H1 (cell line): ENCODE results near the gene MRC2. TPM values are rescaled to one million over a fixed set of nuclear protein-coding genes. Genes with fewer than 3 reads are reported as not detected.

Experiments
- CTCF ChIA-PET: fragments of 300-600 bp; sonication (Branson Sonifier 250); formaldehyde crosslinking; loops from one replicate; lab custom pipeline; 2021; ENCODE audit not compliant: partially characterized antibody; lab: Charles Lee
- POLR2A ChIA-PET: fragments of 300-600 bp; sonication (Branson Sonifier 250); formaldehyde crosslinking; loops from one replicate; lab custom pipeline; 2021; ENCODE audit warnings: inconsistent platforms; ENCODE audit not compliant: partially characterized antibody; lab: Charles Lee
- DNase-seq, 2 experiments: peaks; one replicate each; pipeline versions ENCODE4 v3.0.0 to v3.0.0-alpha.2; 2010 to 2022; ENCODE audit warnings: low spot score in 2 of 2, low read depth in 1 of 2, mixed read lengths in 1 of 2
- FAIRE-seq: peaks from 2 replicates; lab custom pipeline; 2011; peaks lifted over from hg19 to GRCh38; lab: Jason Lieb, UNC
- H2AFZ ChIP-seq: 2 replicates; pipeline ENCODE4 v1.8.1; 2012; ENCODE audit warnings: low read length, inconsistent platforms
- H2AK5ac ChIP-seq: 2 replicates; pipeline ENCODE4 v1.6.1; 2013; ENCODE audit warnings: low read depth, low read length
- H2BK120ac ChIP-seq: replicated peaks from 2 replicates; pipeline ENCODE3; 2013; ENCODE audit warnings: low read depth, low read length, inconsistent platforms
- H2BK12ac ChIP-seq: 2 replicates; pipeline ENCODE4 v1.6.1; 2013; ENCODE audit warnings: low read depth, low read length
- H2BK15ac ChIP-seq: 2 replicates; pipeline ENCODE4 v1.6.1; 2013; ENCODE audit warnings: low read length
- H2BK20ac ChIP-seq: 2 replicates; pipeline ENCODE4 v1.6.1; 2013; ENCODE audit warnings: low read length
- H2BK5ac ChIP-seq: 2 replicates; pipeline ENCODE4 v1.6.1; 2013; ENCODE audit warnings: low read depth, low read length
- H3K14ac ChIP-seq: 2 replicates; pipeline ENCODE4 v1.6.1; 2013; ENCODE audit warnings: inconsistent platforms; ENCODE audit not compliant: insufficient read length
- H3K18ac ChIP-seq: 2 replicates; pipeline ENCODE4 v1.6.1; 2013; ENCODE audit warnings: low read length; ENCODE audit errors: extremely low read depth
- H3K23ac ChIP-seq: 2 replicates; pipeline ENCODE4 v1.6.1; 2013; ENCODE audit warnings: inconsistent platforms; ENCODE audit not compliant: insufficient read length
- H3K23me2 ChIP-seq: 2 replicates; pipeline ENCODE4 v1.6.1; 2013; ENCODE audit warnings: low read depth, low read length
- H3K27ac ChIP-seq: 2 replicates; pipeline ENCODE4 v1.6.1; 2011; ENCODE audit warnings: low read depth, low read length, inconsistent platforms
- H3K27me3 ChIP-seq, 4 experiments: replicated peaks in 1 of 4; 1 replicate in 1 of 4; 2 replicates in 3 of 4; pipeline versions ENCODE4 v1.6.1 to v1.8.1; 2011 to 2013; ENCODE audit warnings: low read length in 3 of 4, mild to moderate bottlenecking in 3 of 4, inconsistent platforms in 2 of 4, mixed read lengths in 2 of 4, moderate library complexity in 1 of 4; ENCODE audit not compliant: control insufficient read depth in 3 of 4, insufficient read depth in 3 of 4; ENCODE audit errors: extremely low read depth in 1 of 4
- H3K36me3 ChIP-seq, 4 experiments: 2 replicates each; pipeline versions ENCODE4 v1.6.1 to v1.8.1; 2011 to 2013; ENCODE audit warnings: mild to moderate bottlenecking in 4 of 4, low read length in 3 of 4, moderate library complexity in 2 of 4, control low read depth in 1 of 4, inconsistent platforms in 1 of 4; ENCODE audit not compliant: insufficient read depth in 4 of 4, control insufficient read depth in 2 of 4
- H3K4ac ChIP-seq: replicated peaks from 2 replicates; pipeline ENCODE3; 2013; ENCODE audit warnings: low read length, low read depth, mixed read lengths, inconsistent platforms; ENCODE audit not compliant: insufficient read length
- H3K4me1 ChIP-seq, 4 experiments: replicated peaks in 1 of 4; 1 replicate in 1 of 4; 2 replicates in 3 of 4; pipeline versions ENCODE4 v1.6.1 to v1.8.1; 2011 to 2013; ENCODE audit warnings: low read length in 3 of 4, inconsistent platforms in 2 of 4, mixed read lengths in 1 of 4; ENCODE audit not compliant: insufficient read depth in 4 of 4, control insufficient read depth in 3 of 4
- H3K4me2 ChIP-seq, 2 experiments: 2 replicates each; pipeline versions ENCODE4 v1.6.1 to v1.8.1; 2011 to 2013; ENCODE audit warnings: low read depth in 2 of 2, low read length in 2 of 2, control low read depth in 1 of 2, inconsistent platforms in 1 of 2, mild to moderate bottlenecking in 1 of 2; ENCODE audit not compliant: insufficient read depth in 1 of 2
- H3K4me3 ChIP-seq, 4 experiments: fragments of 200-600, 300-600 bp in 1 of 4; sonication (generic), shearing (Covaris generic), sonication (Bioruptor Twin) in 1 of 4; 2 replicates each; pipeline versions ENCODE4 v1.5.1 to v1.8.1; 2011 to 2016; ENCODE audit warnings: low read length in 4 of 4, low read depth in 3 of 4, control low read depth in 2 of 4, inconsistent platforms in 2 of 4, mild to moderate bottlenecking in 2 of 4, mixed read lengths in 1 of 4, moderate library complexity in 1 of 4; ENCODE audit not compliant: insufficient read depth in 2 of 4; ENCODE audit errors: extremely low read depth in 1 of 4
- H3K56ac ChIP-seq: replicated peaks from 2 replicates; pipeline ENCODE3; 2013; ENCODE audit warnings: low read depth, mild to moderate bottlenecking, mixed read lengths, low read length, inconsistent platforms; ENCODE audit not compliant: insufficient read length
- H3K79me1 ChIP-seq: 2 replicates; pipeline ENCODE4 v1.6.1; 2013; ENCODE audit warnings: low read depth, low read length, control low read depth
- H3K79me2 ChIP-seq, 2 experiments: 2 replicates each; pipeline versions ENCODE4 v1.6.1 to v1.8.1; 2012 to 2013; ENCODE audit warnings: low read length in 2 of 2, mild to moderate bottlenecking in 2 of 2, inconsistent platforms in 1 of 2; ENCODE audit not compliant: insufficient read depth in 2 of 2, control insufficient read depth in 1 of 2
- H3K9ac ChIP-seq, 4 experiments: replicated peaks in 1 of 4; 1 replicate in 1 of 4; 2 replicates in 3 of 4; pipeline versions ENCODE4 v1.6.1 to v1.8.1; 2011 to 2013; ENCODE audit warnings: low read depth in 3 of 4, low read length in 3 of 4, control low read depth in 2 of 4, mild to moderate bottlenecking in 2 of 4, moderate library complexity in 2 of 4, inconsistent platforms in 1 of 4; ENCODE audit errors: extremely low read depth in 1 of 4
- H3K9me3 ChIP-seq, 2 experiments: 2 replicates each; pipeline versions ENCODE4 v1.6.1 to v1.8.1; 2012 to 2013; ENCODE audit warnings: mild to moderate bottlenecking in 2 of 2, moderate library complexity in 2 of 2, control low read depth in 1 of 2, inconsistent platforms in 1 of 2, low read depth in 1 of 2, low read length in 1 of 2, mixed read lengths in 1 of 2; ENCODE audit not compliant: insufficient read depth in 2 of 2
- H4K20me1 ChIP-seq, 2 experiments: replicated peaks in 1 of 2; 2 replicates each; pipeline versions ENCODE3 to v1.8.1; 2011 to 2013; ENCODE audit warnings: inconsistent platforms in 2 of 2, low read length in 2 of 2, mild to moderate bottlenecking in 1 of 2; ENCODE audit not compliant: insufficient read depth in 2 of 2, control insufficient read depth in 1 of 2
- H4K5ac ChIP-seq: 2 replicates; pipeline ENCODE4 v1.6.1; 2013; ENCODE audit warnings: low read length, low read depth, mixed read lengths, inconsistent platforms; ENCODE audit not compliant: insufficient read length
- H4K8ac ChIP-seq: 2 replicates; pipeline ENCODE4 v1.8.0; 2013; ENCODE audit warnings: mild to moderate bottlenecking, moderate library complexity, low read length, inconsistent platforms; ENCODE audit not compliant: insufficient read depth; ENCODE audit errors: extremely low read depth
- H4K91ac ChIP-seq: replicated peaks from 2 replicates; pipeline ENCODE3; 2013; ENCODE audit warnings: low read length, mixed read lengths, inconsistent platforms; ENCODE audit not compliant: insufficient read length
- FOSL1 ChIP-seq: IDR thresholded peaks from 2 replicates; pipeline ENCODE4 v1.6.1; 2011; ENCODE audit warnings: mild to moderate bottlenecking, low read depth, low read length, moderate library complexity; ENCODE audit not compliant: insufficient read depth
- GTF2F1 ChIP-seq: IDR thresholded peaks from 2 replicates; pipeline ENCODE4 v1.6.1; 2012; ENCODE audit warnings: low read depth, low read length, improper control_type of control experiment, borderline replicate concordance
- SIN3A ChIP-seq, 2 experiments: IDR thresholded peaks in 1 of 2; conservative IDR thresholded peaks in 1 of 2; 2 replicates each; pipeline ENCODE4 v1.6.1; 2011 to 2012; ENCODE audit warnings: low read length in 2 of 2, improper control_type of control experiment in 1 of 2, low read depth in 1 of 2, mild to moderate bottlenecking in 1 of 2
- SIRT6 ChIP-seq: IDR thresholded peaks from one replicate; pipeline ENCODE4 v1.7.1; 2012; ENCODE audit warnings: low read length, inconsistent platforms
- TAF7 ChIP-seq: optimal IDR thresholded peaks from 2 replicates; pipeline ENCODE3; 2011; ENCODE audit warnings: low read depth, mild to moderate bottlenecking, inconsistent platforms, low read length, moderate library complexity, borderline replicate concordance
- TCF12 ChIP-seq: IDR thresholded peaks from 2 replicates; pipeline ENCODE4 v1.6.1; 2011; ENCODE audit warnings: low read depth, mild to moderate bottlenecking, low read length
- WGBS, 2 experiments: shearing (Covaris generic) in 1 of 2; methylation state at CpG; one replicate each; pipeline versions ENCODE4 v1.1.6 to v1.1.7; 2013 to 2015; ENCODE audit warnings: low lambda C conversion rate in 2 of 2, mixed read lengths in 2 of 2, inconsistent platforms in 1 of 2, low coverage in 1 of 2, missing lambda C conversion rate in 1 of 2; ENCODE audit not compliant: insufficient replicate concordance in 2 of 2, insufficient coverage in 1 of 2, insufficient read length in 1 of 2; ENCODE audit errors: extremely low coverage in 1 of 2, missing lambda C conversion rate in 1 of 2; 5-methylcytosine and 5-hydroxymethylcytosine counted together
- polyA plus RNA-seq, 7 experiments: library from polyadenylated mRNA; depleted of rRNA in 3 of 7; stranded (reverse) in 5 of 7; unstranded in 2 of 7; fragments of >200 nt in 5 of 7; fragments of 200-250 nt in 2 of 7; gene quantifications; 1 replicate in 5 of 7; 2 replicates in 1 of 7; 4 replicates in 1 of 7; pipeline versions ENCODE4 v1.2.1 to v1.2.3, GENCODE V29; 2011 to 2013; ENCODE audit warnings: missing spikeins in 2 of 7, mixed read lengths in 2 of 7
- total RNA-seq: library from RNA; stranded (reverse); fragmentation: NEBNext Ultra II Directional; extraction: Animal tissue kit (Norgen Biotek cat#: 25700); gene quantifications from 2 replicates; pipeline ENCODE4 v1.2.1, GENCODE V29; 2021
- TF ChIP-seq, protein P1 (sequence below): IDR thresholded peaks from 2 replicates; pipeline ENCODE4 v1.6.1; 2011; ENCODE audit warnings: low read depth, mild to moderate bottlenecking, low read length; ENCODE audit not compliant: insufficient read depth
- TF ChIP-seq, protein P2 (sequence below): IDR thresholded peaks from 2 replicates; pipeline ENCODE4 v1.6.1; 2011; ENCODE audit warnings: low read length, improper control_type of control experiment

MRC2 gene
- total and polyA plus RNA-seq, 2 of the 8 experiments (the other 6 are each of a cell fraction or from before 2014, with no cell fraction given) = 7.0 to 24.2 TPM

DNA sequence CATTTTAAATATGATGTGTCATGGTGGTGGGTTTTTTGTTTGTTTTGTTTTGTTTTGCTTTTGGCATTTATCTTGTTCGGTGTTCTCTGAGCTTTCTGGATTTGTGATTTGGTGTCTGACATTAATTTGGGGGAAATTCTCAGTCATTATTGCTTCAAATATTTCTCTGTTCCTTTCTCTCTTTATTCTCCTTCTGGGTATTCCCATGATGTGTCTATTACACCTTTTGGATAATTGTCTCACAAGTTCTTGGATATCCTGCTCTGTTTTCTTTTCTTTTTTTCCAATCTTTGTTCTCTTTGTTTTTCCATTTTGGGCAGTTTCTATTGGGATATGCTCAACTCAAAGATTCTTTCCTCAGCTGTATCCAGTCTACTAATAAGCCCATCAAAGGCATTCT lies 92.1 kb downstream of the MRC2 start:
- Histone ChIP-seq H3K18ac (no peak overlapping the region), H3K27ac (no peak overlapping the region), H2BK5ac (no peak overlapping the region), H3K4ac (no peak overlapping the region), H3K4me2 (no peak overlapping the region), H2AK5ac (no peak overlapping the region), H3K79me1 (no peaks in the 10 kb centered on the region), H3K14ac (no peak overlapping the region), H3K79me2 (no peaks in the 10 kb centered on the region), H4K20me1 (no peaks in the 10 kb centered on the region), H4K91ac (no peak overlapping the region), H3K23me2 (0 out of 2 replicates have a peak, but pooled peaks cover 4% of the 10 kb centered on the region), H4K5ac (no peak overlapping the region), H3K4me1 (peaks cover 0 to 9% (median under 1%) of the 10 kb centered on the region in 4 experiments; a peak in 1 of 7 replicates), H3K9ac (no peak overlapping the region), H3K9me3 (no peaks in the 10 kb centered on the region), H3K56ac (no peak overlapping the region), H4K8ac (no peak overlapping the region), H2BK15ac (no peak overlapping the region), H3K36me3 (no peaks in the 10 kb centered on the region), H2BK20ac (no peak overlapping the region), H2BK12ac (no peak overlapping the region), H2AFZ (no peak overlapping the region), H3K27me3 (0 out of 7 replicates have a peak, but pooled peaks cover 0 to 1% (median 0%) of the 10 kb centered on the region in 4 experiments), H3K4me3 (no peak overlapping the region), H2BK120ac (no peak overlapping the region), H3K23ac (no peak overlapping the region)
- TF ChIP-seq, protein P1, sequence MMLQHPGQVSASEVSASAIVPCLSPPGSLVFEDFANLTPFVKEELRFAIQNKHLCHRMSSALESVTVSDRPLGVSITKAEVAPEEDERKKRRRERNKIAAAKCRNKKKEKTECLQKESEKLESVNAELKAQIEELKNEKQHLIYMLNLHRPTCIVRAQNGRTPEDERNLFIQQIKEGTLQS = no peak
- TF ChIP-seq TCF12 = no peak
- no peak for TF ChIP-seq GTF2F1
- TF ChIP-seq TAF7 = no peak
- TF ChIP-seq SIRT6 = no peak
- no peak for TF ChIP-seq SIN3A (conservative IDR thresholded peaks at IDR 0.05 in 1 of 2, IDR thresholded peaks at IDR 0.05 in 1 of 2; ENCODE audit: low read depth in 1 of 2, low read length in 2 of 2)
- no peak for TF ChIP-seq FOSL1
- TF ChIP-seq, protein P2, sequence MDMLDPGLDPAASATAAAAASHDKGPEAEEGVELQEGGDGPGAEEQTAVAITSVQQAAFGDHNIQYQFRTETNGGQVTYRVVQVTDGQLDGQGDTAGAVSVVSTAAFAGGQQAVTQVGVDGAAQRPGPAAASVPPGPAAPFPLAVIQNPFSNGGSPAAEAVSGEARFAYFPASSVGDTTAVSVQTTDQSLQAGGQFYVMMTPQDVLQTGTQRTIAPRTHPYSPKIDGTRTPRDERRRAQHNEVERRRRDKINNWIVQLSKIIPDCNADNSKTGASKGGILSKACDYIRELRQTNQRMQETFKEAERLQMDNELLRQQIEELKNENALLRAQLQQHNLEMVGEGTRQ = no peak
- FAIRE-seq (no peak), DNase-seq (no peak)
- CTCF ChIA-PET = interaction anchor here (0.6 to 6.1 kb wide), 9 partner anchors 7 to 55 kb away, joined by 3 to 43 read pairs (median 5); no protein-coding TSS in a partner anchor
- POLR2A ChIA-PET = interaction anchor here (2.3 kb wide), 1 partner anchor 13 kb away, joined by 7 read pairs; no protein-coding TSS in a partner anchor
- 94% methylated on average over 1 of the region's 1 CpG; no CpG with 5 or more reads in 1 of the 2 experiments for WGBS, 2 experiments
